K562 (cell line): Measurements from ENCODE around the gene MINDY4. TPM values are rescaled to one million over a fixed set of nuclear protein-coding genes. Genes with fewer than 3 reads are reported as not detected.

Source experiments
- BCOR ChIP-seq: fragments of 450-650 bp; IDR thresholded peaks from 2 replicates; pipeline ENCODE4 v1.6.1; 2016
- FOXK2 ChIP-seq, 2 experiments: fragments of 450-650 bp; IDR thresholded peaks in 1 of 2; conservative IDR thresholded peaks in 1 of 2; 2 replicates each; pipeline ENCODE4 v1.6.1; 2016; ENCODE audit warnings: low read depth in 2 of 2, mild to moderate bottlenecking in 1 of 2
- GATAD2A ChIP-seq: fragments of 450-650 bp; IDR thresholded peaks from 2 replicates; pipeline ENCODE4 v1.6.1; 2017
- IFI16 ChIP-seq: fragments of 250-450 bp; sonication (Bioruptor Pico); IDR thresholded peaks from 2 replicates; pipeline ENCODE4 v2.1.2; 2022; ENCODE audit warnings: mild to moderate bottlenecking, inconsistent platforms
- LARP7 ChIP-seq: fragments of 450-650 bp; IDR thresholded peaks from 2 replicates; pipeline ENCODE4 v1.6.1; 2016
- NFIX ChIP-seq: fragments of 250-450 bp; sonication (Bioruptor Pico); IDR thresholded peaks from 2 replicates; pipeline ENCODE4 v1.4.0; 2020; ENCODE audit warnings: low read depth, mild to moderate bottlenecking, moderate library complexity
- PHB2 ChIP-seq: fragments of 450-650 bp; IDR thresholded peaks from 2 replicates; pipeline ENCODE4 v1.6.1; 2017; ENCODE audit warnings: low read depth
- RBBP5 ChIP-seq: fragments of 200-600 bp; sonication (generic); IDR thresholded peaks from 2 replicates; pipeline ENCODE4 v1.6.1; 2012; ENCODE audit warnings: borderline replicate concordance, mild to moderate bottlenecking, low read length, control low read depth, inconsistent platforms; ENCODE audit not compliant: insufficient read depth, poor library complexity, severe bottlenecking
- ZBTB33 ChIP-seq: sonication (generic); formaldehyde crosslinking; IDR thresholded peaks from 2 replicates; pipeline ENCODE4 v1.8.1; 2023; ENCODE audit warnings: mild to moderate bottlenecking, missing genetic modification reagents
- ZNF318 ChIP-seq, 2 experiments: fragments of 450-650 bp; IDR thresholded peaks; 2 replicates each; pipeline ENCODE4 v1.6.1; 2016; ENCODE audit warnings: mild to moderate bottlenecking in 2 of 2, borderline replicate concordance in 1 of 2, low read depth in 1 of 2, moderate library complexity in 1 of 2
- ZNF449 ChIP-seq: fragments of 250-450 bp; sonication (Bioruptor Pico); IDR thresholded peaks from 2 replicates; pipeline ENCODE4 v1.8.0; 2022; ENCODE audit warnings: moderate library complexity, mild to moderate bottlenecking, inconsistent platforms
- ZNF584 ChIP-seq: fragments of 200-800 bp; sonication (Bioruptor generic); IDR thresholded peaks from 2 replicates; pipeline ENCODE4 v1.6.1; 2016; ENCODE audit warnings: low read depth, mild to moderate bottlenecking, missing genetic modification characterization, missing compliant biosample characterization
- ZNF589 ChIP-seq: fragments of 200-800 bp; sonication (Bioruptor generic); IDR thresholded peaks from 2 replicates; pipeline ENCODE4 v1.6.1; 2016; ENCODE audit warnings: low read depth, missing genetic modification characterization, missing compliant biosample characterization
- ZNF740 ChIP-seq, 3 experiments: fragments of 200-800 bp in 1 of 3; sonication (Bioruptor generic) in 1 of 3; sonication (generic) in 1 of 3; formaldehyde crosslinking in 1 of 3; IDR thresholded peaks; 2 replicates each; pipeline versions ENCODE4 v1.6.1 to v1.8.0; 2016 to 2022; ENCODE audit warnings: mild to moderate bottlenecking in 2 of 3, missing compliant biosample characterization in 2 of 3, missing genetic modification characterization in 2 of 3, missing genetic modification reagents in 1 of 3
- polyA plus RNA-seq, 8 experiments: library from polyadenylated mRNA; depleted of rRNA in 4 of 8; stranded (reverse) in 5 of 8; unstranded in 3 of 8; fragments of >200 nt; fragmentation: Nextera tagmentation in 2 of 8; fragmentation: Illumina TruSeq in 1 of 8; extraction: Ambion mirVana in 2 of 8; extraction: Trizol in 1 of 8; gene quantifications; 2 replicates each; pipeline versions ENCODE4 v1.2.1 to v1.2.3, GENCODE V29; 2011 to 2014; ENCODE audit warnings: inconsistent platforms in 1 of 8, missing spikeins in 1 of 8
- total RNA-seq, 7 experiments: library from RNA; depleted of rRNA in 6 of 7; stranded (reverse); fragments of >200 nt in 6 of 7; fragmentation: Illumina TruSeq in 2 of 7; extraction: Trizol in 2 of 7; gene quantifications; 2 replicates each; pipeline versions ENCODE4 v1.2.1 to v1.2.3, GENCODE V29; 2011 to 2021; ENCODE audit warnings: low replicate concordance in 1 of 7

The MINDY4 gene
- total and polyA plus RNA-seq, 9 of the 15 experiments (the other 6 are each of a cell fraction or from before 2014, with no cell fraction given), result 2.1 to 16.7 (median 11.0) TPM

GRCh38 chr7:30915005-30915601 lies 143.9 kb downstream of the MINDY4 start (continued):
- TF ChIP-seq ZNF740 (CRISPR knock-in tag; IDR thresholded peaks at IDR 0.05), result no peak
- no peak for TF ChIP-seq ZNF740 (tag; IDR thresholded peaks at IDR 0.05)
- no peak for TF ChIP-seq NFIX (CRISPR knock-in tag)
- no peak for TF ChIP-seq ZNF318 (IDR thresholded peaks at IDR 0.05; ENCODE audit: borderline replicate concordance in 1 of 2, low read depth in 1 of 2)
- TF ChIP-seq IFI16 (CRISPR knock-in tag), result no peak
- TF ChIP-seq PHB2, result peak; percentile 91
- TF ChIP-seq GATAD2A, result 0 out of 2 replicates have a peak, but pooled peaks have one; percentile 68
- peak; percentile 93 for TF ChIP-seq BCOR
- 0 out of 2 replicates have a peak, but pooled peaks have one; percentile 65 for TF ChIP-seq ZNF449 (CRISPR knock-in tag)
- peak; percentile 85; the same call in 1 of the 2 replicates for TF ChIP-seq ZNF589 (CRISPR knock-in tag)
- TF ChIP-seq RBBP5, result peak; percentile 49
- TF ChIP-seq LARP7, result peak; percentile 43; the same call in 1 of the 2 replicates
- no peak for TF ChIP-seq ZNF584 (CRISPR knock-in tag)
- peak; percentile 36 to 39; a peak in 2 of 4 replicates for TF ChIP-seq FOXK2 (conservative IDR thresholded peaks at IDR 0.05 in 1 of 2, IDR thresholded peaks at IDR 0.05 in 1 of 2; ENCODE audit: low read depth in 2 of 2)
- no peak; the same call in 1 of the 2 replicates for TF ChIP-seq ZBTB33 (CRISPR knock-in tag)
